RWPE1 (cell line): ENCODE data around the gene MTMR2.

ENCODE experiments used
- CTCF ChIA-PET: fragments of 350-600 bp; sonication (Branson Sonifier 250); formaldehyde crosslinking; extraction: SDS; loops from one replicate; lab custom pipeline; 2021; lab: Yijun Ruan, JAX
- POLR2A ChIA-PET: fragments of 400-600 bp; formaldehyde crosslinking; extraction: SDS; loops from one replicate; lab custom pipeline; 2020; ENCODE audit warnings: antibody characterized with exemption; ENCODE audit not compliant: low non-redundant PET; lab: Yijun Ruan, JAX
- DNase-seq: peaks from one replicate; pipeline ENCODE4 v3.0.0; 2012; ENCODE audit warnings: low spot score
- H3K27ac ChIP-seq: fragments of 450-650 bp; 2 replicates; pipeline ENCODE4 v1.5.1; 2017
- TF ChIP-seq, protein P1 (sequence below): fragments of 450-650 bp; conservative IDR thresholded peaks from 2 replicates; pipeline ENCODE4 v1.5.1; 2017; ENCODE audit warnings: low read depth, mild to moderate bottlenecking

MTMR2 gene

DNA sequence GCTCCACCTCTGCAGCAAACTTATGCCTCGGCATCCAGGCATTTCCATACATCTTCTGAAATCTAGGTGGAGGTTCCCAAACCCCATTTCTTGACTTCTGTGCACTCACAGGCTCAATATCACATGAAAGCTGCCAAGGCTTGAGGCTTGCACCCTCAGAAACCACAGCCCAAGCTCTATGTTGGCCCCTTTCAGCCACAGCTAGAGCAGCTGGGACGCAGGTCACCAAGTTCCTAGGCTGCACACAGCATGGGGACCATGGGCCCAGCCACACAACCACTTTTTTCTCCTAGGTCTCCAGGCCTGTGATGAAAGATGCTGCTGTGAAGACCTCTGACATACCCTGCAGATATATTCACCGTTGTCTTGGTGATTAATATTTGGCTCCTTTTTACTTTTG, 24.7 kb upstream of the MTMR2 start:
- CTCF ChIA-PET = no interaction called here
- TF ChIP-seq, protein P1, sequence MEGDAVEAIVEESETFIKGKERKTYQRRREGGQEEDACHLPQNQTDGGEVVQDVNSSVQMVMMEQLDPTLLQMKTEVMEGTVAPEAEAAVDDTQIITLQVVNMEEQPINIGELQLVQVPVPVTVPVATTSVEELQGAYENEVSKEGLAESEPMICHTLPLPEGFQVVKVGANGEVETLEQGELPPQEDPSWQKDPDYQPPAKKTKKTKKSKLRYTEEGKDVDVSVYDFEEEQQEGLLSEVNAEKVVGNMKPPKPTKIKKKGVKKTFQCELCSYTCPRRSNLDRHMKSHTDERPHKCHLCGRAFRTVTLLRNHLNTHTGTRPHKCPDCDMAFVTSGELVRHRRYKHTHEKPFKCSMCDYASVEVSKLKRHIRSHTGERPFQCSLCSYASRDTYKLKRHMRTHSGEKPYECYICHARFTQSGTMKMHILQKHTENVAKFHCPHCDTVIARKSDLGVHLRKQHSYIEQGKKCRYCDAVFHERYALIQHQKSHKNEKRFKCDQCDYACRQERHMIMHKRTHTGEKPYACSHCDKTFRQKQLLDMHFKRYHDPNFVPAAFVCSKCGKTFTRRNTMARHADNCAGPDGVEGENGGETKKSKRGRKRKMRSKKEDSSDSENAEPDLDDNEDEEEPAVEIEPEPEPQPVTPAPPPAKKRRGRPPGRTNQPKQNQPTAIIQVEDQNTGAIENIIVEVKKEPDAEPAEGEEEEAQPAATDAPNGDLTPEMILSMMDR = no peak
- POLR2A ChIA-PET = no interaction called here
- no peak for DNase-seq
- no peak overlapping the region for H3K27ac ChIP-seq

DNA sequence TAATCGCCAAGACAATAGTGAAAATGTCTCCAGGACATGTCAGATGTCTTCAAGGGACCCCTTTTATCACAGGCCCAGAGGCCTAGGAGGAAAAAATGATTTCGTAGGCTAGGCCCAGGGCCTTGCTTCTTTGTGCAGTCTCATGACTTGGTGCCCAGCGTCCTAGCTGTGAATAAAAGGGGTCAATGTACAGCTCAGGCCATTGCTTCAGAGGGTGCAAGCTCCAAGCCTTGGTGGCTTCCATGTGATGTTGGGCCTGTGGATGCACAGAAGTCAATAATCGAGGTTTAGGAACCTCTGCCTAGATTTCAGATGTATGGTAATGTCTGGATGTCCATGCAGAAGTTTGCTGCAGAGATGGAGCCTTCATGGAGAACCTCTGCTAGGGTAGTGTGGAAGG, 20.7 kb upstream of the MTMR2 start:
- CTCF ChIA-PET = no interaction called here
- TF ChIP-seq, protein P1 = no peak
- POLR2A ChIA-PET = no interaction called here
- no peak overlapping the region for H3K27ac ChIP-seq
- DNase-seq = no peak

DNA sequence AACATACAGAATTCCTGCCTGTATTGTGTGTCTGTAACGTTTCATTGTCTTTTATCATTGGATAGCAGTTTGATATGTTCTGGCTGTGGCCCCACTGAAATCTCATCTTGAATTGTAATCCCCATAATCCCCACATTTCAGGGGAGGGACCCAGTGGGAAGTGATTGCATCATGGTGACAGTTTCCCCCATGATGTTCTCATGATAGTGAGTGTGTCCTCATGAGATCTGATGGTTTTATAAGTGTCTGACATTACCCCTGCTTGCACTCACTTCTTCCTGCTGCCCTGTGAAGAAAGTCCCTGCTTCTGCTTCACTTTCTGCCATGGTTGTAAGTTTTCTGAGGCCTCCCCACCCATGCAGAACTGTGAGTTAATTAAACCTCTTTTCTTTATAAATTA, 19.6 kb upstream of the MTMR2 start:
- CTCF ChIA-PET = no interaction called here
- POLR2A ChIA-PET = no interaction called here
- no peak for DNase-seq
- TF ChIP-seq, protein P1 = no peak
- H3K27ac ChIP-seq = no peak overlapping the region

DNA sequence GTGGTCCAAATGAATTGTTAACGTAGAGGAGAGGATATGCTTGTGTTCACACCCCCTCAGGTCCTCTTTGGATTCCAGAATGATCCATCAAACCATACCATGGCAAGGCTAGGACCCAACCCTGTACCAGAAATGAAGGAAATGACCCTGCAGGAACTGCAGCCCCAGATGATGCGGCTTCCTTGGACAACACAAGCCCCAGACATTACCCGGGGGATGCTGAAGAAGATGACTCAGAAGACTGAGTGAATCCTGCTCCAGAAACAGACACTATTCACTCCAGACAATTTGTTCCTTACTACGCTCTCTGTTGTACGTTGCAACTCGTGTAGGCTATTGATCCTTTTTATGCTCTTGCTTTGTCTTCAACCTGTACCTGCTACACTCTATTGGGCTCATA, 15.2 kb upstream of the MTMR2 start:
- no peak for DNase-seq
- no peak overlapping the region for H3K27ac ChIP-seq
- ChIA-PET CTCF (no interaction called here), POLR2A (no interaction called here)
- TF ChIP-seq, protein P1 = no peak

DNA sequence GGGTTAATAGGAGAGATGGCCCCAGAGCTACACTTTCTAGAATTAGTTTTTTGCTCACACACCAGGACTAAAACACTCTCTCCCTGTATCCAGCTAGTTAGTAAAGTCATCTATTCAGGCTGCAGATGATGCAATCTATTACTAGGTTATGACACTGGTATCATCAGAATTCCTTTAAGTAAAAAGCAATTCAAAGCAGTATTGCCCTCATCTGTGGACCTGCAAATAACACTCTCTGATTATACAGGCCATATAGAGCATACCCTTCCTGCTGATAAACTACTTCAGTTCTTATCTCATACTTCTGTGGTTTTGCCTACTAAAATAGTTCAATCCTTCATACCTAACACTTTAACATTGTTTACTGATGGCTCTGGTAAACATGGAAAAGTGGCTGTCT, 13.5 kb upstream of the MTMR2 start:
- CTCF ChIA-PET = interaction anchor here (0.9 kb wide), 1 partner anchor 7 kb away, joined by 3 read pairs; no protein-coding TSS in a partner anchor
- POLR2A ChIA-PET = no interaction called here
- no peak for DNase-seq
- TF ChIP-seq, protein P1 = no peak
- H3K27ac ChIP-seq = no peak overlapping the region

DNA sequence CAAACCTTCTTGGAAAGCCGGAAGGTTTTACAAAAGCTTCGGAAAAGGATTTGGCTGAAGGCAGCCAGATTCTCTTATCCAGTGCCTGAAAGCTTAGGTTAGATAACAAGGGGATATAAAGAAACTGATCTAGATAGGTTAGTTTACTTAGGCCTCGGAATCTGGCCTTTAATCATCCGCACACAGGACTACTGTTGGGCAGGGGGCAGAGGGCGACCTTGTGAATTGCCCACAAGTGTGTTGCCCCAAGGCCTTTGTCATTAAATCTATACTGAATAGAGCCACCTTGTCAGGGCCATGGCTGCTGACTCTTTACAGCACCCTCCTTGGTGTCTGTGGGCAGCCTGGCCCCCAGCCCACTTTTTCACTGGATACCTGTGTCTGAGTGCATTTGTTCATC, 9.7 kb upstream of the MTMR2 start:
- CTCF ChIA-PET = no interaction called here

More for the DNA sequence above, 9.7 kb upstream of the MTMR2 start:
- no peak for DNase-seq
- POLR2A ChIA-PET = no interaction called here
- TF ChIP-seq, protein P1 = no peak
- no peak overlapping the region for H3K27ac ChIP-seq
